GM23248 (cell line): ENCODE results near the gene ARHGAP23.

Source experiments
- EZH2 ChIP-seq: fragments of 200-600 bp; sonication (generic); IDR thresholded peaks from 2 replicates; pipeline ENCODE4 v1.6.1; 2018; ENCODE audit warnings: antibody characterized with exemption, mild to moderate bottlenecking; ENCODE audit not compliant: insufficient read depth, poor library complexity, severe bottlenecking
- EZH2phosphoT487 ChIP-seq: fragments of 200-600 bp; sonication (generic); IDR thresholded peaks from 2 replicates; pipeline ENCODE4 v1.6.1; 2018; ENCODE audit warnings: antibody characterized with exemption, moderate library complexity, mild to moderate bottlenecking, low read depth; ENCODE audit not compliant: insufficient read depth

GRCh38 chr17:38457577-38458371 is 29.5 kb downstream of the ARHGAP23 start:
- TF ChIP-seq EZH2 (no peak), EZH2phosphoT487 (no peak)
